Endothelial cell of umbilical vein (primary cell): ENCODE data around the gene SPTLC3. TPM values are rescaled to one million over a fixed set of nuclear protein-coding genes. Genes with fewer than 3 reads are reported as not detected.

ENCODE experiments used
- BruUV-seq: library from RNA; stranded (reverse); fragments of 400-500 nt; replicated peaks from 2 replicates; lab custom pipeline; 2021; lab: Mats Ljungman, UMichigan
- CTCF ChIA-PET: fragments of 300-600, 350-600 bp; sonication (Branson Sonifier 250); formaldehyde crosslinking; loops from one replicate; lab custom pipeline; 2021; ENCODE audit warnings: antibody characterized with exemption, inconsistent platforms; lab: Charles Lee
- POLR2A ChIA-PET: fragments of 300-600, 350-600 bp; sonication (Branson Sonifier 250); formaldehyde crosslinking; loops from one replicate; lab custom pipeline; 2021; ENCODE audit warnings: antibody characterized with exemption, inconsistent platforms; lab: Charles Lee
- DNase-seq: peaks from one replicate; pipeline ENCODE4 v3.0.0-alpha.2; 2011; ENCODE audit warnings: low read depth, low spot score
- FAIRE-seq: peaks from 2 replicates; lab custom pipeline; 2011; peaks lifted over from hg19 to GRCh38; lab: Jason Lieb, UNC
- H2AFZ ChIP-seq: 2 replicates; pipeline ENCODE4 v1.6.0; 2012; ENCODE audit warnings: low read depth, low read length, control low read depth, inconsistent platforms
- H3K27ac ChIP-seq: 2 replicates; pipeline ENCODE4 v1.5.1; 2011; ENCODE audit warnings: low read depth, mild to moderate bottlenecking, control low read depth, low read length, moderate library complexity; ENCODE audit not compliant: insufficient read depth
- H3K27me3 ChIP-seq, 2 experiments: 2 replicates each; pipeline versions ENCODE4 v1.6.0 to v1.6.1; 2011; ENCODE audit warnings: low read length in 2 of 2, mixed read lengths in 1 of 2; ENCODE audit not compliant: control insufficient read depth in 2 of 2, insufficient read depth in 2 of 2
- H3K36me3 ChIP-seq, 2 experiments: 2 replicates in 1 of 2; 3 replicates in 1 of 2; pipeline ENCODE4 v1.5.1; 2011; ENCODE audit warnings: low read length in 2 of 2, mild to moderate bottlenecking in 1 of 2, moderate library complexity in 1 of 2; ENCODE audit not compliant: control insufficient read depth in 2 of 2, insufficient read depth in 2 of 2; ENCODE audit errors: extremely low read depth in 1 of 2
- H3K4me1 ChIP-seq: 3 replicates; pipeline ENCODE4 v1.5.1; 2011; ENCODE audit warnings: mild to moderate bottlenecking, low read length; ENCODE audit not compliant: control insufficient read depth, insufficient read depth; ENCODE audit errors: extremely low read depth
- H3K4me2 ChIP-seq: 2 replicates; pipeline ENCODE4 v1.6.1; 2011; ENCODE audit warnings: low read length, control low read depth, mixed read lengths; ENCODE audit not compliant: insufficient read depth
- H3K4me3 ChIP-seq, 3 experiments: fragments of 200-600 bp in 1 of 3; sonication (generic), shearing (Covaris generic) in 1 of 3; replicated peaks in 1 of 3; 2 replicates each; pipeline ENCODE4 v1.5.1; 2011 to 2016; ENCODE audit warnings: control low read depth in 3 of 3, low read length in 3 of 3, mild to moderate bottlenecking in 2 of 3, inconsistent platforms in 1 of 3, low read depth in 1 of 3, moderate library complexity in 1 of 3; ENCODE audit not compliant: insufficient read depth in 1 of 3
- H3K79me2 ChIP-seq: 2 replicates; pipeline ENCODE4 v1.6.0; 2012; ENCODE audit warnings: low read length, inconsistent platforms; ENCODE audit not compliant: control insufficient read depth, insufficient read depth
- H3K9ac ChIP-seq: replicated peaks from 2 replicates; pipeline ENCODE3; 2011; ENCODE audit warnings: low read length, control low read depth; ENCODE audit not compliant: insufficient read depth; ENCODE audit errors: extremely low read depth
- H3K9me1 ChIP-seq: replicated peaks from 3 replicates; pipeline ENCODE4 v1.6.0; 2011; ENCODE audit warnings: mild to moderate bottlenecking, low read length; ENCODE audit not compliant: control insufficient read depth, insufficient read depth; ENCODE audit errors: extremely low read depth
- H3K9me3 ChIP-seq: replicated peaks from 2 replicates; pipeline ENCODE4 v1.5.1; 2012; ENCODE audit warnings: low read length, inconsistent platforms; ENCODE audit not compliant: control insufficient read depth, insufficient read depth
- H4K20me1 ChIP-seq: replicated peaks from 2 replicates; pipeline ENCODE3; 2011; ENCODE audit warnings: mild to moderate bottlenecking, low read length; ENCODE audit not compliant: control insufficient read depth, insufficient read depth; ENCODE audit errors: extremely low read depth
- CTCF ChIP-seq, 2 donors: IDR thresholded peaks; 1 replicate in 1 of 2; 2 replicates in 1 of 2; pipeline ENCODE4 v1.5.1; 2011; ENCODE audit warnings: low read length in 2 of 2, mild to moderate bottlenecking in 2 of 2, moderate library complexity in 2 of 2, control low read depth in 1 of 2, inconsistent platforms in 1 of 2, low read depth in 1 of 2; ENCODE audit not compliant: insufficient read depth in 1 of 2; ENCODE audit errors: extremely low read depth in 1 of 2
- EZH2 ChIP-seq: IDR thresholded peaks from 2 replicates; pipeline ENCODE4 v1.6.1; 2012; ENCODE audit warnings: borderline replicate concordance, low read depth, mild to moderate bottlenecking, moderate library complexity, low read length, inconsistent platforms; ENCODE audit not compliant: severe bottlenecking
- FOS ChIP-seq: IDR thresholded peaks from 2 replicates; pipeline ENCODE4 v1.6.1; 2011; ENCODE audit warnings: mild to moderate bottlenecking, low read length, moderate library complexity, borderline replicate concordance; ENCODE audit not compliant: insufficient read depth
- GATA2 ChIP-seq: IDR thresholded peaks from 2 replicates; pipeline ENCODE4 v1.7.0; 2011; ENCODE audit warnings: low read depth, mild to moderate bottlenecking, moderate library complexity, mixed read lengths, low read length; ENCODE audit not compliant: insufficient read length, insufficient read depth
- JUN ChIP-seq: IDR thresholded peaks from 2 replicates; pipeline ENCODE4 v1.6.1; 2011; ENCODE audit warnings: borderline replicate concordance, low read depth; ENCODE audit not compliant: insufficient read length, insufficient read depth
- MYC ChIP-seq: IDR thresholded peaks from one replicate; pipeline ENCODE4 v1.6.1; 2011; ENCODE audit warnings: mild to moderate bottlenecking, low read depth, low read length
- POLR2A ChIP-seq: IDR thresholded peaks from 2 replicates; pipeline ENCODE4 v1.6.1; 2012; ENCODE audit warnings: low read depth, mild to moderate bottlenecking, control low read depth, low read length
- POLR2AphosphoS5 ChIP-seq: IDR thresholded peaks from 2 replicates; pipeline ENCODE4 v1.6.1; 2012; ENCODE audit warnings: low read depth, mild to moderate bottlenecking, control low read depth, low read length, moderate library complexity; ENCODE audit not compliant: insufficient read depth
- dilution Hi-C: fragments of 300-500 bp; cut with MboI; formaldehyde crosslinking; loops from one replicate; pipeline ENCODE4 v1.15.0; 2019; ENCODE audit warnings: low sequenced_read_pairs; ENCODE audit not compliant: extremely low pct_ligation_motif_present
- intact Hi-C: fragments of 100-400 bp; cut with micrococcal nuclease; formaldehyde crosslinking; loops from one replicate; pipeline ENCODE4 v1.10.0; 2022
- polyA plus RNA-seq, 4 experiments: library from polyadenylated mRNA; depleted of rRNA in 3 of 4; stranded (reverse) in 3 of 4; unstranded in 1 of 4; fragments of >200 nt; gene quantifications; 2 replicates each; pipeline versions ENCODE4 v1.2.1 to v1.2.3, GENCODE V29; 2011 to 2012; ENCODE audit warnings: missing spikeins in 1 of 4
- total RNA-seq: library from RNA; stranded (reverse); gene quantifications from 2 replicates; pipeline ENCODE4 v1.2.3, GENCODE V29; 2021
- TF ChIP-seq, protein P1 (sequence below): IDR thresholded peaks from 2 replicates; pipeline ENCODE4 v1.6.1; 2011; ENCODE audit not compliant: insufficient read depth, insufficient read length

Gene SPTLC3
- total and polyA plus RNA-seq, 2 donors (not counting 3 experiments of a cell fraction or from before 2014, with no cell fraction given), result 0.29 to 0.35 TPM

GRCh38 chr20:13205848-13206434, 197.2 kb downstream of the SPTLC3 start:
- ChIA-PET CTCF (no interaction called here), POLR2A (no interaction called here)
- Histone ChIP-seq H2AFZ (no peak overlapping the region), H3K9ac (no peak overlapping the region), H3K27ac (no peak overlapping the region), H3K9me3 (no peaks in the 10 kb centered on the region), H3K4me2 (no peak overlapping the region), H3K4me1 (no peaks in the 10 kb centered on the region), H3K4me3 (no peak overlapping the region), H3K27me3 (peaks cover 0 to 2% of the 10 kb centered on the region in 2 experiments), H3K9me1 (no peaks in the 10 kb centered on the region), H3K36me3 (no peaks in the 10 kb centered on the region), H3K79me2 (no peaks in the 10 kb centered on the region), H4K20me1 (no peaks in the 10 kb centered on the region)
- DNase-seq (no peak), FAIRE-seq (no peak)
- dilution Hi-C loops, result no loop called here
- no peak for TF ChIP-seq GATA2
- TF ChIP-seq EZH2, result no peak
- TF ChIP-seq, protein P1, sequence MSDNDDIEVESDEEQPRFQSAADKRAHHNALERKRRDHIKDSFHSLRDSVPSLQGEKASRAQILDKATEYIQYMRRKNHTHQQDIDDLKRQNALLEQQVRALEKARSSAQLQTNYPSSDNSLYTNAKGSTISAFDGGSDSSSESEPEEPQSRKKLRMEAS, result no peak
- TF ChIP-seq JUN, result no peak
- TF ChIP-seq POLR2AphosphoS5, result no peak
- no peak for TF ChIP-seq CTCF (IDR thresholded peaks at IDR 0.05; ENCODE audit: extremely low read depth in 1 of 2, insufficient read depth in 1 of 2, low read depth in 1 of 2, low read length in 2 of 2)
- no peak for TF ChIP-seq MYC
- TF ChIP-seq FOS, result no peak
- no peak for TF ChIP-seq POLR2A
- BruUV-seq, result no TSS peak
- intact Hi-C loops, result no loop called here
